Neural cell (in vitro differentiated cells): ENCODE measurements around the gene EMID1. TPM values are rescaled to one million over a fixed set of nuclear protein-coding genes. Genes with fewer than 3 reads are reported as not detected.

Experiments
- H2AFZ ChIP-seq: fragments of 200-600, 300-800 bp; sonication (generic), shearing (Covaris generic); 2 replicates; pipeline ENCODE4 v1.6.0; 2014; ENCODE audit warnings: low read depth, mild to moderate bottlenecking, antibody characterized with exemption, low read length, moderate library complexity
- H3F3A ChIP-seq: fragments of 200-600 bp; shearing (Covaris generic); 2 replicates; pipeline ENCODE4 v1.6.1; 2016; ENCODE audit warnings: mild to moderate bottlenecking, moderate library complexity, mixed read lengths, antibody characterized with exemption, low read length; ENCODE audit not compliant: insufficient read depth, poor library complexity, severe bottlenecking
- H3K27ac ChIP-seq: fragments of 200-600, 300-800 bp; sonication (generic), shearing (Covaris generic); 2 replicates; pipeline ENCODE4 v1.5.1; 2014; ENCODE audit warnings: mild to moderate bottlenecking, low read length, moderate library complexity
- H3K27me3 ChIP-seq: fragments of 300-800, 200-600 bp; sonication (generic), shearing (Covaris generic); 2 replicates; pipeline ENCODE4 v1.6.0; 2014; ENCODE audit warnings: mild to moderate bottlenecking, low read depth, low read length, moderate library complexity; ENCODE audit not compliant: insufficient read depth
- H3K36me3 ChIP-seq: fragments of 300-800, 200-600 bp; sonication (generic), shearing (Covaris generic); 2 replicates; pipeline ENCODE4 v1.5.1; 2014; ENCODE audit warnings: mild to moderate bottlenecking, antibody characterized with exemption, low read length, moderate library complexity; ENCODE audit not compliant: insufficient read depth
- H3K4me2 ChIP-seq: fragments of 300-800, 200-600 bp; sonication (generic), shearing (Covaris generic); 2 replicates; pipeline ENCODE4 v1.6.0; 2014; ENCODE audit warnings: mild to moderate bottlenecking, low read length
- H3K4me3 ChIP-seq: fragments of 300-800, 200-600 bp; sonication (generic), shearing (Covaris generic); 2 replicates; pipeline ENCODE4 v1.5.1; 2014; ENCODE audit warnings: mild to moderate bottlenecking, low read length, moderate library complexity
- H3K79me2 ChIP-seq: fragments of 200-600 bp; shearing (Covaris generic); replicated peaks from 2 replicates; pipeline ENCODE4 v1.6.0; 2014; ENCODE audit warnings: mild to moderate bottlenecking, low read length, moderate library complexity; ENCODE audit not compliant: insufficient read depth
- H3K9ac ChIP-seq: fragments of 300-800, 200-600 bp; sonication (generic), shearing (Covaris generic); 2 replicates; pipeline ENCODE4 v1.6.1; 2016; ENCODE audit warnings: mild to moderate bottlenecking, low read length, mixed read lengths
- H3K9me2 ChIP-seq: fragments of 200-600 bp; shearing (Covaris generic); 2 replicates; pipeline ENCODE4 v1.6.1; 2016; ENCODE audit warnings: mild to moderate bottlenecking, low read length, mixed read lengths; ENCODE audit not compliant: insufficient read depth
- H3K9me3 ChIP-seq: fragments of 200-600, 300-800 bp; sonication (generic), shearing (Covaris generic); 2 replicates; pipeline ENCODE4 v1.6.1; 2016; ENCODE audit warnings: mild to moderate bottlenecking, mixed run types, low read length, moderate library complexity, mixed read lengths
- H4K20me1 ChIP-seq: fragments of 200-600 bp; shearing (Covaris generic); 2 replicates; pipeline ENCODE4 v1.6.1; 2016; ENCODE audit warnings: mild to moderate bottlenecking, mixed run types; ENCODE audit not compliant: insufficient read depth
- CTCF ChIP-seq: fragments of 450-650 bp; IDR thresholded peaks from 2 replicates; pipeline ENCODE4 v1.5.1; 2014; ENCODE audit warnings: antibody characterized with exemption, mild to moderate bottlenecking, moderate library complexity; ENCODE audit not compliant: poor library complexity, severe bottlenecking
- EP300 ChIP-seq: fragments of 450-650 bp; conservative IDR thresholded peaks from 2 replicates; pipeline ENCODE4 v1.6.1; 2014; ENCODE audit warnings: antibody characterized with exemption, mild to moderate bottlenecking, moderate library complexity; ENCODE audit not compliant: poor library complexity, severe bottlenecking
- EZH2 ChIP-seq: fragments of 200-600, 300-800 bp; shearing (Covaris generic), sonication (generic); IDR thresholded peaks from 2 replicates; pipeline ENCODE4 v1.6.1; 2014; ENCODE audit warnings: antibody characterized with exemption, low read length, borderline replicate concordance, mild to moderate bottlenecking; ENCODE audit not compliant: insufficient read depth, poor library complexity, severe bottlenecking
- MXI1 ChIP-seq: fragments of 450-650 bp; conservative IDR thresholded peaks from 2 replicates; pipeline ENCODE4 v1.6.1; 2014; ENCODE audit warnings: antibody characterized with exemption, mild to moderate bottlenecking; ENCODE audit not compliant: poor library complexity, severe bottlenecking
- POLR2AphosphoS5 ChIP-seq: IDR thresholded peaks from 2 replicates; pipeline ENCODE4 v1.6.1; 2012
- RAD21 ChIP-seq: fragments of 450-650 bp; conservative IDR thresholded peaks from 2 replicates; pipeline ENCODE4 v1.6.1; 2014; ENCODE audit warnings: antibody characterized with exemption, mild to moderate bottlenecking, moderate library complexity
- REST ChIP-seq: IDR thresholded peaks from 2 replicates; pipeline ENCODE4 v1.6.1; 2012; ENCODE audit warnings: borderline replicate concordance
- SMC3 ChIP-seq: fragments of 450-650 bp; conservative IDR thresholded peaks from 2 replicates; pipeline ENCODE4 v1.6.1; 2014; ENCODE audit warnings: antibody characterized with exemption, mild to moderate bottlenecking, moderate library complexity; ENCODE audit not compliant: poor library complexity
- TAF1 ChIP-seq: IDR thresholded peaks from 2 replicates; pipeline ENCODE4 v1.6.1; 2012; ENCODE audit warnings: low read depth
- polyA plus RNA-seq: library from polyadenylated mRNA; depleted of rRNA; stranded (reverse); fragments of >200 nt; gene quantifications from 2 replicates; pipeline ENCODE4 v1.2.3, GENCODE V29; 2014

Gene EMID1
- polyA plus RNA-seq, 1 donor from 2014 or later: 14.1 TPM

GRCh38 chr22:29243874-29244446, 38.3 kb downstream of the EMID1 start:
- Histone ChIP-seq H3K9me2 (no peaks in the 10 kb centered on the region), H3K4me2 (no peak overlapping the region), H3K79me2 (no peaks in the 10 kb centered on the region), H3K9ac (no peak overlapping the region), H3K27ac (no peak overlapping the region), H4K20me1 (no peaks in the 10 kb centered on the region), H3K27me3 (no peaks in the 10 kb centered on the region), H2AFZ (no peak overlapping the region), H3K36me3 (no peaks in the 10 kb centered on the region), H3K4me3 (no peak overlapping the region), H3K9me3 (no peaks in the 10 kb centered on the region), H3F3A (no peaks in the 10 kb centered on the region)
- TF ChIP-seq TAF1: no peak
- no peak for TF ChIP-seq EZH2
- TF ChIP-seq CTCF: no peak
- no peak for TF ChIP-seq EP300
- no peak for TF ChIP-seq REST
- no peak for TF ChIP-seq MXI1
- TF ChIP-seq SMC3: no peak
- no peak for TF ChIP-seq POLR2AphosphoS5
- TF ChIP-seq RAD21: no peak

GRCh38 chr22:29244785-29245625, 39.3 kb downstream of the EMID1 start:
- H3K36me3 ChIP-seq: no peaks in the 10 kb centered on the region
- H3K27ac ChIP-seq: no peak overlapping the region
- H3K27me3 ChIP-seq: no peaks in the 10 kb centered on the region
- no peaks in the 10 kb centered on the region for H3K79me2 ChIP-seq
- no peak overlapping the region for H3K9ac ChIP-seq
- H2AFZ ChIP-seq: no peak overlapping the region
- TF ChIP-seq MXI1 (peak; percentile 16), EZH2 (no peak)
- H3F3A ChIP-seq: no peaks in the 10 kb centered on the region
- no peak overlapping the region for H3K4me2 ChIP-seq
- H3K9me3 ChIP-seq: no peaks in the 10 kb centered on the region
- no peaks in the 10 kb centered on the region for H4K20me1 ChIP-seq
- no peak overlapping the region for H3K4me3 ChIP-seq
- H3K9me2 ChIP-seq: no peaks in the 10 kb centered on the region
